Measurements from ENCODE around the gene GDPD4.

GDPD4 gene

GRCh38 chr11:77204754-77205466 lies 96.6 kb downstream of the GDPD4 start:
- DNase-seq, result no peak

- no peak for DNase-seq
These were observed 97.4 kb downstream of the GDPD4 start for GRCh38 chr11:77203901-77204753.

GRCh38 chr11:77202941-77203900 lies 98.3 kb downstream of the GDPD4 start:
- no peak for DNase-seq

GRCh38 chr11:77201991-77202841 lies 99.3 kb downstream of the GDPD4 start:
- DNase-seq, result no peak

- no peak for DNase-seq
These were observed 100.1 kb downstream of the GDPD4 start for GRCh38 chr11:77201370-77201769.

- DNase-seq, result no peak
These were observed 100.9 kb downstream of the GDPD4 start for GRCh38 chr11:77200351-77201268.

- DNase-seq, result no peak
These were observed 102.2 kb downstream of the GDPD4 start for GRCh38 chr11:77199137-77199745.

GRCh38 chr11:77198440-77198849 lies 103.0 kb downstream of the GDPD4 start:
- DNase-seq, result no peak

- no peak for DNase-seq
These were observed 103.7 kb downstream of the GDPD4 start for GRCh38 chr11:77197626-77198320.

GRCh38 chr11:77196961-77197360 lies 104.5 kb downstream of the GDPD4 start:
- no peak for DNase-seq

- DNase-seq, result no peak
These were observed 106.3 kb downstream of the GDPD4 start for GRCh38 chr11:77195071-77195755.

- no peak for DNase-seq
These were observed 107.3 kb downstream of the GDPD4 start for GRCh38 chr11:77193911-77194830.

- no peak for DNase-seq
These were observed 108.3 kb downstream of the GDPD4 start for GRCh38 chr11:77193167-77193566.

GRCh38 chr11:77191823-77192495 lies 109.5 kb downstream of the GDPD4 start:
- peak; percentile 73 for DNase-seq

- no peak for DNase-seq
These were observed 110.1 kb downstream of the GDPD4 start for GRCh38 chr11:77191429-77191822.

GRCh38 chr11:77190331-77191075 lies 111.0 kb downstream of the GDPD4 start:
- DNase-seq, result no peak

Measured in right kidney (tissue), 1 donor.